D341Med (cell line): ENCODE results near the gene ZCCHC9.
A peak's percentile ranks its signal among the peaks of the same experiment; 100 is the strongest.
"Not testable (repeated sequence)": the region's sequence is repeated elsewhere in the genome, so short reads cannot be mapped to it uniquely, and the experiment has no call there.

Experiments used
- DNase-seq: peaks from one replicate; pipeline ENCODE4 v3.0.0; 2012; ENCODE audit warnings: low spot score

Gene ZCCHC9, protein sequence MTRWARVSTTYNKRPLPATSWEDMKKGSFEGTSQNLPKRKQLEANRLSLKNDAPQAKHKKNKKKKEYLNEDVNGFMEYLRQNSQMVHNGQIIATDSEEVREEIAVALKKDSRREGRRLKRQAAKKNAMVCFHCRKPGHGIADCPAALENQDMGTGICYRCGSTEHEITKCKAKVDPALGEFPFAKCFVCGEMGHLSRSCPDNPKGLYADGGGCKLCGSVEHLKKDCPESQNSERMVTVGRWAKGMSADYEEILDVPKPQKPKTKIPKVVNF

DNA sequence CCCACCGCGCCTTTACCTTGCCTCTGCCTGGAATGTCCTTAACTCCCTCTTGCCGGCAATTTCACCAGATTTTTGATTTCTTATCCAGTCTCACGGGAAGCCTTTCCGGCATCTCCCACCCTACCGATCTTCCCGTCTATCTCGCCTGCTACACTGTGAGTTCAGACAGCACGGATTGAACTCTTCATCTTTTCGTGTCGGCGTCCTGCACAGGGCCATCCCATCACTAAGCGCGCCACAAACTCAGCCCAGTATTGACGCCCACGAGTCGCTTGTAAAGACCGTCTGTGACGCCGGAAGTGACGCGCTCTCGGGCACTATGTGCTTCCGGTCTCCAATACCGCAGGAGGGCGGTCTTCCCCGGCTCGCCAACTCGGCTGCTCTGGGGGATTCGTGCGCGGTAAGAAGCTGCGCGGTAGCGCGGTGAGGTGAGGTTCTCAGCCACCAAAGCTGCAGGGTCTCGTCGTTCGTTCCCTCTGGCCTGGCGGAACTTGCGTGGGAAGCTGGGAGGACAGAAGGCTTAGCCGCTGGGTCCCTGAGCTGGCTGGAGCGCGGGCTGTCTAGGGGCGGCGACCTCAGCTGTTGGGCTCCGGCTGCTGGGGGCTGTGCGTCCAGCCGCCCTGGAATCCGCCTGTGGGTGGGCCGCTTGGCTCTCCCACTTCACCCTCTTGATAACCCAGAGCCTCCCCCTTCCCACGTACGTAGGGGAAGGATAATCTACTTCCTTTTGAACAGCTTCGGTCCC, at the start of gene ZCCHC9:
Gene ZCCHC9, plus strand, starts transcription at position 317 of the 745 bp plus-strand sequence. CDS start 3,171 bp downstream, outside the sequence.
- peak; percentile 92 for DNase-seq

DNA sequence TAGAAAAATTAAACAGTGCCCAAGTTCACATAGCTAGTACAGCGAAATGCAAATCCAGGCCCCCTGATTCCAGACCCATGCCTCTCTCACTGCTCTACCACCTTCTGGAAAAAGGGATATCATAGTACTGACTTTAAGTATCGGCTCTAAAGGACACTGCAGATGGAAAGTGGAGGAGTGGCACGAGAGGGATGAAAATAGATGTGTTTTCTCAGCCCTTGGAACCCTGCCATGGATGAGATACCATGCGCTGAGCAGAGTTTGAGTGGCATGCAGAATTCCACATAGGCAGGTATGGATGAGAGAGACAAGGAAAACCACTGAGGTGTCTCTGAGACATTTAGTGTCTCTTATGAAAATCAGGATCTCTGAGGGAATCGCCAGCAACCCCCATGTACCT, 49.5 kb upstream of the ZCCHC9 start:
- no peak for DNase-seq

DNA sequence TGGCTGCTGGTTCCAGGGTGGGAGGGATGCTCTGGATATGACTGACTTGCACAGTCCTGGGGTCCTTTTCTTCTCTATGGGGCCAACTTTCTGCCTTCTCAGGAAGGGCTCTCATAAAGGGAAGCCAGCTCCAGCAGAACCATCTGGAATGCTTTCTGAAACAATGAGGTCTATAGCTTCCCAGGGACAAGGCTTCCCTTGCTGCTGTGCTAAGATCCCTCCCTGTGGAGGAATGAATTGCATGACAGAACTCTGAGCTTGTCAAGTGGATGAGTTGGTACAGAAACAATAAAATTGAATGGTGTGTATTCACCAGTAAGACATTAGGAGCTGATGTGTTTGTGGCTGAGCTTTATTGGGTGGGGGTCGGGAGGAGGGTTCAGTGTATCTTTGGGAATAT, 48.5 kb upstream of the ZCCHC9 start:
- no peak for DNase-seq

DNA sequence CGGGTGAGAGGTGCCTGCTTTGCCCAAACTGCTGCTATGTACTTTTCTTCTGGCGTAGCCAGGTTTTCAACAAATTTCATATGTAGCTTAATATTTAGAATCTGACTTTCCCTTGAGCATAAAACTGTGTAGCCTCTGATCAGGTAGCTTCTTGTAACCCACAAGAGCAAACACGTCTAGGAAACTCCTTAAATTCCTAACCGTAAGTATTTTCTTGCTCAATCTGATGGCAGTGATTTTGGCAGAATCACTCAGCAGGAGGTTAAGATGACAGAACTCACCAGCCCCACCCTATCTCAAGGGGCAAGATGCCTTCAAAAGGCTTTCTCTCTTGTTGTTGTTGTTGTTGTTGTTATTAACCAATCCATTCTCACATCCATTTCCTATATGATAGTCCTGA, 47.5 kb upstream of the ZCCHC9 start:
- DNase-seq = no peak

DNA sequence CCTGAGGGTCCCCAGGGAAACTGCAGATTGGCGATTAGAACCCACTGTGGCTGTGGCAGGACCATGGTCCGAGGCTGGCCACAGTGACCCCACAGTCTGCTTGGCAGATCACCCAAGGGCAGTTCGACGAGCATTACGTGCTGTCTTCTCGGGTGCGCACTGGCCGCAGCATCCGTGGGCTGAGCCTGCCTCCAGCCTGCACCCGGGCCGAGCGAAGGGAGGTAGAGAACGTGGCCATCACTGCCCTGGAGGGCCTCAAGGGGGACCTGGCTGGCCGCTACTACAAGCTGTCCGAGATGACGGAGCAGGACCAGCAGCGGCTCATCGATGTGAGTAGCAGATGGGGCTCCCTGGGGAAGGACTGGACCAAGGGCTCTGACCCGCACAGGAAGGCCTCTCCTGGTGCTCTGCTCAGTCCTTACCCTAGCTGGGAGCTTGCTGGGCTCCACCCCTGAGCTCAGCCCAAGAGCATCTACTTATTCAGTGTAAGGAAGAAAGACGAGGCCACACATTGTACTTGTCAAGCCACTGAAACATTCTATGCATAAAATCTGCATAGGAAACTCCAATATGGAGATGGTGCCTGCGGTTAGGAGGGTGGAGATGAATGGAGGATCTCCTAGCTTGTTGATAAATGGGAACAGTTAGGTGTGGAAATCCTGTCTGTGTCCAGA, 46.4 kb upstream of the ZCCHC9 start:
- no peak for DNase-seq

DNA sequence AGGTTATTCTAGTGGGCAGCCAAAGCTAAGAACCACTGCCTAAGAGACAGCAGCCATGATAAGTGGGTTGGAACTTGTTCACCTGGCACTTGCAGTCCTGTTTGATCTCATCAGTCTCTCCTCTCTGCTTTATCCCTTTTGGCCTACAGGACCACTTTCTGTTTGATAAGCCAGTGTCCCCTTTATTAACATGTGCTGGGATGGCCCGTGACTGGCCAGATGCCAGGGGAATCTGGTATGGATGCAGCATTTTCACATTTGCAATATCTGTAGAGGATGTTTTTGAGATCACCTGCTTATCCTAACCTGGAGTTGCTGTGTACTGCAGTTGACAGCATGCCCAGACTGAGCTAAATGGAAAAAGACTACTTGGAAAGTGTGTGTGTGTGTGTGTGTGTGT, 44.6 kb upstream of the ZCCHC9 start:
- no peak for DNase-seq

DNA sequence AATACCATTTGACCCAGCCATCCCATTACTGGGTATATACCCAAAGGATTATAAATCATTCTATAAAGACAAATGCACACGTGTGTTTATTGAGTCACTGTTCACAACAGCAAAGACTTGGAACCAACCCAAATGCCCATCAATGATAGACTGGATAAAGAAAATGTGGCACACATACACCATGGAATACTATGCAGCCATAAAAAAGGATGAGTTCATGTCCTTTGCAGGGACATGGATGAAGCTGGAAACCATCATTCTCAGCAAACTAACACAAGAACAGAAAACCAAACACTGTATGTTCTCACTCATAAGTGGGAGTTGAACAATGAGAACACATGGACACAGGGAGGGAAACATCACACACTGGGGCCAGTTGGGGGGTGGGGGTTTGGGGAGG, 38.6 kb upstream of the ZCCHC9 start:
- DNase-seq = not testable (repeated sequence)

DNA sequence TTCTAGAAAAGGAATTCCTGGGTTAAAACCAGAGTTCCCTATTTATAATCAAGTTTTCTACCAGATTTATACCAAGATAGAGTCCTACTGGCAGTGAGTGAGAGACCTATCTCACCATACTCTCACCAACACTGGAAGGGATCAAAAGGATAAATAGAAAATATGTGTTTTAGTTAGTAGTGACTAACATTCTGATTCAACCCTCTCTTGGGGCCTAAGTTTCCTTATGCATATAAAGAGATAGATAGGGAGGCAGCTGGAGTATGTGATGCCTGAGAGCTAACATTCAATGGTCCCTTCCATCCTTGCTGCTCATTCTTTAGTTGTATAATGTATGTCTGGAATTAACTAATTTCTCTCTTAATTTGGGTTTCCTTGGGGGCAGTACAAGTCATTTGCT, 36.3 kb upstream of the ZCCHC9 start:
- no peak for DNase-seq

DNA sequence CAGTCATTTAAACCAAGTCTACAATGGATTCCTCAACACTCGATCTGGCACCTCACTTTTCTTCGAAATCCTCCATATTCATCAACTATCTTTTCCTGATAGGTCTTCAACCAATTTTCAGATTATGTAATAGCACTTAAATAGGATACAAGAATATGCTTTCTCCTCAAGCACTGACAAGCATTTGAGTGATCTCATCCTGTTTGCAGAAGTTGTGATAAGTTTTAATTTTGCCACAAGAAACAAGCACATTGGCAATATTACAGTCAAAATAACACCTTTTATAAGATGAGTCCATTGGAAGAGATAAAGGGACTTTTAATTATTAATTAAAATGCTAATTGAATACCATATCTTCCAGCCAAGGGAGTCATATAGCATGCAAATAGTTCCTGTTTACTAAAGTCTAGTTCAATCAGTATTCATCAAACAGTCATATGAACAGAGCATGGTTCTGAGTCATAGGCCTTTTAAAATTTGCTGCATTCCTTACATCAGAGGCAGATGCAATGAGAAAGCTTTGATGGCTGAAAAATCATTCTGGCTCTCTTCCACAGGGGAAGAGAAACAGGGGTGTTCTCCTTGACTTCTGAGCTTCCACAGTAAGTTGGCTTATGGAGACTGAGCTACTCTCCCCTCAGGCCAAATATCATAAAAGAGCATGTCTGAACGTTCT, 32.7 kb upstream of the ZCCHC9 start:
- DNase-seq = no peak

DNA sequence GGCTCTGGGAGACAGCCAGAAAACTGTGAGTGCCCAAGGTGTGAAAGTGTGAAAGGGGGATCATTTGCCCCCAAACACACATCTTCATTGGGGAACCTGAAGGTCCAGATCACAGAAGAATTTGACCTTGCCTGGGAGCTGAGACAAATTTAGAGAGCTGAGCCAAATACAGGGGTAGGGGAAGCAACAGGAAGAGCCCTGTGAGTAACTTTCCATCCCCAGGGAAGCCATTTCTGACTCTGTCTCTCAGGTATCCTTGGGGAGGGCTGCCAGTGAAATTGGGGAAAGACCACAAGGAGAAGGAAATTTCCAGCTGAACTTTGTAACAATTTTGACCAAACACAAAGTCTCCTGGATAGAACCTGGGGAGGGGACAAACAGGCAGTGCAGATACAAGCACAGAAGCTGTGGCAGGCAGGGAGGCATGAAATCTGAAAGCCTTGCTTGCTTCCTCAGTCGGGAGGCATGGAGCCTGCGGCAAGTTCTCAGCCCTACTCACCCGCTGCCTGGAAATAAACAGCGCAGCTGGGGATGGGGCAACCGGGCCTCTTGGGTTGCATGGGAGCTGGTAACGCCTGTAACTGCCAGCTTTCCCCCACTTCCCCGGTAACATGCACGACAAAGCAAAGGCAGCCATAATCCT, 31.5 kb upstream of the ZCCHC9 start:
- DNase-seq = no peak

DNA sequence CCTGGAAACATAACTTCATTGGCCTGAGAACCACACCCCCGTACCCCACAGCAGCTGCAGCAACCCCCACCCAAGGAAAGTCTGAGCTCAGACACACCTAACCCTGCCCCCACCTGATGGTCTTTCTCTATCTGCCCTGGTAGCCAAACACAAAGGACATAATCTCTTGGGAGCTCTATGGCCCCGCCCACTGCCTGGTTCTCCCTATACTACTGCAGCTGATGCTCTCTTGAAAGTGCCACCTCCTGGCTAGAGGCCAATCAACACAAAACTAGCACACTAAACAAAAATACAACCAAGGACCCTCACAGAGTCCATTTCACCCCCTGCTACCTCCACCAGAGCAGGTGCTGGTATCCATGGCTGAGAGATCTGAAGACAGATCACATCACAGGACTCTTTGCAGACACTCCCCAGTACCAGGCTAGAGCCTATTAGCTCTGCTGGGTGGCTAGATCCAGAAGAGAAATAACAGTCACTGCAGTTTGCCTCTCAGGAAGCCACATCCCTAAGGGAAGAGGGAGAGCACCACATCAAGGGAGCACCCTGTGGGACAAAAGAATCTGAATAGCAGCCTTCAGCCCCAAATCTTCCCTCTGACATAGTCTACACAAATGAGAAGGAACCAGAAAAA, 30.9 kb upstream of the ZCCHC9 start:
- DNase-seq = not testable (repeated sequence)

DNA sequence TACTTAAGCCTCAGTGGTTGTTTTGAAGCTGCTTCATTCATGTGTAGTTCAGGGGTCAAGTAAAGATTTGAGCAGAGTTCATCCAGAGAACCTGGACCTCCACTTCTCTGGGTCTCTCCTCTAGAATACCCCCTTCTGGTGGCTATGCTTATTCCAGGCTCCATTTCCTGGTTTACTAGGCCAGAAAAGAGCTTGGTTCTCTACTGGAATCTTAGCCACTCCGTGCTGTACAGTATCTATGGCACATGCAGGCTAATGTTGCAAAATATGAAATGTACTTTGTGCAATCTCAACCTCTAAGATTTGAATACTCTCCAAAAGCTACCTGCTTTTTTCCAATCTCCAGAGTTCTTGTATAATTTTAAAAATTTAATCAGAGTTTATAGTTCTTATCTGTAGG, 17.4 kb upstream of the ZCCHC9 start:
- no peak for DNase-seq

DNA sequence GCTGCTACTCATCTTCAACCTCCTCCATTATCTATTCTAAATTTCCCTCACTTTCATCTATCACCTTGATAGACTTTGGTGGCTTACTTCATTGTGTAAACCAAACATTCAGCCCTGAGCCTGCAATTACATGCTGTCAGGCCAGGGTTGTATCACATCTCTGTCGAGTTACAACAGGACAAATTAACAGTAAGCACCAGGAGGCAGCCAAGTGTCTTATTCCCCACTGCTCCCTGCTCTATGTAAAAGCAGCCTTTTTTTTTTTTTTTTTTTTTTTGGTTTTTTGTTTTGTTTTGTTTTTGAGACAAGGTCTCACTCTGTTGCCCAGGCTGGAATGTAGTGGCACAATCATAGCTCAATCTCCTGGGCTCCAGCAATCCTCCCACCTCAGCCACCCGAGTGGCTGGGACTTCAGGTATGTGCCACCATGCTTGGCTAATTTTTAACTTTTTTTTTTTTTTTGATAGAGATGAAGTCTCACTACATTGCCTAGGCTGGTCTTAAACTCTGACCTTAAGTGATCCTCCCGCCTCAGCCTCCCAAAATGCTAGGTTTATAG, 15.2 kb upstream of the ZCCHC9 start:
- DNase-seq = no peak

DNA sequence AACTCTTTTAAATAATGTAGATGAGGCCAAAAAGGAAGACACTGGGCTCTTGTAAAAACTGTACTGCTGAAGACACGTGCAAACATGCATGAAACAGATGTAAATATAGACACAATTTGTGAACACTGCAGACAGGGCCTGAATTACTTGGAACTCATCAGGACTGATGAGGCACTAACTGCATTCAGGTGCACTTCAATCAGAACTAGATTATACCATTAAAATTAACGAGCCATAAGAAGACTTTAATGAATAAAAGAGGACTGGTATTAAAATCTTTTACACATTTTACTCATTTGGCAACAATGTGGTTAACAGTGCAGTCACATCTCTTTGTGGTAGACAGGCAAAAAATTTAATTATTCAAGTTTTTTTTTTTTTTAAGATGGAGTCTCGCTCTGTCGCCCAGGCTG, 13.4 kb upstream of the ZCCHC9 start:
- DNase-seq = no peak

DNA sequence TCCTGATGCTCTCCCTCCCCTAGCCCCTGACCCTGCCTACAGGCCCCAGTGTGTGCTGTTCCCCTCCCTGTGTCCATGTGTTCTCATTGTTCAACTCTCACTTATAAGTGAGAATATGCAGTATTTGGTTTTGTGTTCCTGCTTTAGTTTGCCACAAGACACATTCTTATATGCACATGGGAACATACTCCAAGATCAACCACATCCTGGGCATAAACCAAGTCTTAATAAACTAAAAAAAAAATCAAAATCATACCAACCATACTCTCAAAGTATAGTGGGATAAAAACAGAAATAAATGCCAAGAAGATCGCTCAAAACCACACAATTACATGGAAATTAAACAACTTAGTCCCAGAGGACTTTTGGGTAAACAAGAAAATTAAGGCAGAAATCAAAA, 11.2 kb upstream of the ZCCHC9 start:
- DNase-seq = no peak

DNA sequence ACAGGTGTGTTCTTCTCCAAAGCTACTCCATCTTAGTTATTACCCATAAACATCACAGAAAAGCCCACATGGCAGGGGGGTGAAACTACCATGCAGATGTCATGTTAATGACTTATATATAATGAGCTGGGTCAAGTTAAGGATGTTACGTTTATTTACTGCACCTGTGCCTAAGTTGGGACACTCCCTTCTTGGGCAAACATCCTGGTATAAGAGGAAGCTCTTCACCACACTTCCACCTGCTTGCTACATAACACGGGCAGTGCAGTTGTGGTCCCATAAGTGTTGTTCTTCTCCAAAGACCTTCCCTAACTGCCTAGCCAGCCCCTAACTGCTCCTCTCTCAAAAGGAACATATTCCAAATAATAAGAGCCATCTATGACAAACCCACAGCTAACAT, 9.3 kb upstream of the ZCCHC9 start:
- DNase-seq = no peak

DNA sequence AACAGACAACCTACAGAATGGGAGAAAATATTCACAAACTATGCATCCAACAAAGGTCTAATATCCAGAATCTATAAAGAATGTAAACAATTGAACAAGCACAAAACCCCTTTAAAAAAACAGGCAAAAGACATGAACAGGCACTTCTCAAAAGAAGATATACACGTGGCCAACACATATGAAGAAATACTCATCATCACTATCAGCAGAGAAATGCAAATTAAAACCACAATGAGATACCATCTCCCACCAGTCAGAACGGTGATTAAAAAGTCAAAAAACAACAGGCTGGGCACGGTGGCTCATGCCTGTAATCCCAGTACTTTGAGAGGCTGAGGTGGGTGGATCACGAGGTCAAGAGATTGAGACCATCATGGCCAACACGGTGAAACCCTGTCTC, 7.4 kb upstream of the ZCCHC9 start:
- not testable (repeated sequence) for DNase-seq

DNA sequence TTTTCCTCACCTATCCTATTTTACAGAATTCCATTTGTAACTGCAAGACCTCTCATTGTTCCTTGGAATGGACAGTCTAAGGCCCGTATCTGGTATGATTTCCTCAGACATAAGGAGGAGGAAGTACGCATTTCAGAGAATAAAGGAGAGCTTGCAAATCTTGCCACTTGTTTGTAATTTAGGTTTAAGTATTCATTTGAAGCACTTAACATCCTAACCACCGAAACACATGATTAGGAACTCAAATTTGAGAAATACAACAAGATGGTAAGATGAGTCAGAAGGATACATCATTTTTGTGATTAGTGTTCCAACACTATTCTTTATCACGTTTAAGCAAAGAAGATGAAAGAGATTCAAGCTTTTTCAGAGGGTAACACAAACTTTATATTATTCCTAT, 3.9 kb upstream of the ZCCHC9 start:
- no peak for DNase-seq

DNA sequence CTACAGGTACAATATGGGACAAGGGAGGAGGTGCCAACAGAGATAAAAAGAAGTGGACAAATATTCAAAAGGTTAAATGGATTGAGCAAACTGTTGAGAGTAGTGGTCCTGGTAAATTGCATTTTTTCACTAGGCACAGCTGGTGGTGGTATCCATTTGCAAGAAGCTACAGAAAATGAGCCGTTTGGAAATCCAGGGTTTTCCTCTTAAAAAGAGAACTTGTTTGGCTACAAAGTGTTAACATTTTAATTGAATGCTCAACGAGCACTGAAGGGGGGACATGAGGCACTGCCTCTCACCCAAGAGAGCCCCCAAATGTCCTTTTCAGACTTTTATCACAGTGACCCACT, 491 bp upstream of the ZCCHC9 start:
- DNase-seq = no peak

DNA sequence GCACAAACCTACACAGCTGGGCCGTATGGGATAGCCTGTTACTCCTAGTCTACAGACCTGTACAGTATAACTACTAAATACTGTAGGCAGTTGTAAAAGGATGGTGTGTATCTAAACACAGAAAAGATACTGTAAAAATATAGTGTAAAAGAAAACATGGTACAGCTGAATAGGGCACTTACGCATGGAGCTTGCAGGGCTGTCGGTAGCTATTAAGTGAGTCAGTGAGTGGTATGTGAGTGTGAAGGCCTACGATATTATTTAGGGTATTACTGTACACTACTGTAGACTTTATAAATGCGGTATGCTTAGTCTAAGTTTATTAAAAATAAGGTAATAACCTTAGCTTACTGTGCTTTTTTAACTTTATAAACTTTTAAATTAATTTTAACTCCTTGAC, 1.2 kb downstream of the ZCCHC9 start:
- no peak for DNase-seq

DNA sequence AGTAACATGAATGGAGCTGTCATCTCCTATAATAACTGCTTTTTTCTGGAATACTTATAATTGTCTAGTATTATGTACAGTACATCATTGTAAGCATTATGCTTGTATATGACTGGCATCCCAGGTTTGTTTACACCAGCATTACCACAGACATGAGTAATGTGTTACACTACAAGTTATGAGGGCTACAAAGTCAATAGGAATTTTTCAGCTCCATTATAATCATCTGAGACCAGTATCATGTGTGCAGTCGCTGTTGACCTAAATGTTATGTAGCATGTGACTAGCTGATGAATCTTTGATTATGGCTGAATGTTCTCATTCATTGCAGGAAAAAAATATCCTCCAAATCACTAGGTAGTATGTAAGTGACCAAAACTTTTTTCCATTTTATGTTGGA, 2.2 kb downstream of the ZCCHC9 start:
- no peak for DNase-seq

DNA sequence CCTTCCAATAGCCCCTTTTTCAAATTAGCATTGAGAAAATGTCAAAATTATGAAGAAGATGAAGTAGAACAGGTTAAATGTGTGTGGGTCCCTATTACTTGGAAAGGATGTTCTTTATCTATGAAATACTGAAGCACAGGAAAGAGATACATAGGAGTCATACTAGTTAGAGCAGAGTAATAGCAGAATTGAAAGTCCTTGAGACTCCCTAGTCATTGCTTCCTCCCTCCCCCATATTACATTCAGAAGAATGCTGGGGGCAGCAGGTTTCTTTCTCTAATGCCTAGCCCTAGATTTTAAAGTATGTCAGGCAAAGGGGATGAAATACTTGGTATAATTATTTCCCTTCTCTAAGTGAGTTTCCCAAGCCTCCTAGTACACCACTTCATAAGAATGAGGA, 4.4 kb downstream of the ZCCHC9 start:
- no peak for DNase-seq
